ENCODE measurements around the gene SEC22A. TPM values are rescaled to one million over a fixed set of nuclear protein-coding genes. Genes with fewer than 3 reads are reported as not detected.

The SEC22A gene
- polyA plus RNA-seq, 4 donors, result 4.6 to 17.3 (median 8.3) TPM

- 38 to 65% (median 63%) methylated on average over 2 to 4 of the region's 4 CpGs for WGBS, 3 donors
- Histone ChIP-seq H3K4me1 (ENCODE audit: control insufficient read depth in 3 of 3, insufficient read depth in 2 of 3, low read depth in 1 of 3, low read length in 2 of 3) (no peaks in the 10 kb centered on the region), H3K9me3 (ENCODE audit: control insufficient read depth in 2 of 2, insufficient read depth in 1 of 2, low read depth in 1 of 2, low read length in 1 of 2) (peaks cover 0 to 7% of the 10 kb centered on the region in 2 donors), H3K27ac (ENCODE audit: low read depth in 1 of 3, low read length in 2 of 3) (no peak overlapping the region), H3K4me3 (ENCODE audit: low read depth in 1 of 3, low read length in 3 of 3) (no peak overlapping the region), H3K27me3 (ENCODE audit: control insufficient read depth in 3 of 3, insufficient read depth in 3 of 3, low read length in 3 of 3) (no peaks in the 10 kb centered on the region), H3K36me3 (ENCODE audit: control insufficient read depth in 3 of 3, insufficient read depth in 2 of 3, low read depth in 1 of 3, low read length in 3 of 3) (peaks cover 0 to 44% (median 0%) of the 10 kb centered on the region in 3 donors)
- FAIRE-seq (no peak), DNase-seq (no peak)
Measured at GRCh38 chr3:123301331-123302184, 99.8 kb downstream of the SEC22A start.

GRCh38 chr3:123302961-123303360, 101.2 kb downstream of the SEC22A start:
- no peak overlapping the region for H3K4me3 ChIP-seq (ENCODE audit: low read depth in 1 of 3, low read length in 3 of 3)
- WGBS, 3 donors, result 67 to 81% (median 72%) methylated on average over 14 of the region's 14 CpGs
- H3K27ac ChIP-seq (ENCODE audit: low read depth in 1 of 3, low read length in 2 of 3), result no peak overlapping the region
- H3K4me1 ChIP-seq (ENCODE audit: control insufficient read depth in 3 of 3, insufficient read depth in 2 of 3, low read depth in 1 of 3, low read length in 2 of 3), result no peaks in the 10 kb centered on the region
- no peaks in the 10 kb centered on the region for H3K27me3 ChIP-seq (ENCODE audit: control insufficient read depth in 3 of 3, insufficient read depth in 3 of 3, low read length in 3 of 3)
- H3K9me3 ChIP-seq (ENCODE audit: control insufficient read depth in 2 of 2, insufficient read depth in 1 of 2, low read depth in 1 of 2, low read length in 1 of 2), result peaks cover 0 to 7% of the 10 kb centered on the region in 2 donors
- peaks cover 0 to 39% (median 0%) of the 10 kb centered on the region in 3 donors for H3K36me3 ChIP-seq (ENCODE audit: control insufficient read depth in 3 of 3, insufficient read depth in 2 of 3, low read depth in 1 of 3, low read length in 3 of 3)
- FAIRE-seq, result no peak
- DNase-seq, result no peak

- Histone ChIP-seq H3K36me3 (ENCODE audit: control insufficient read depth in 3 of 3, insufficient read depth in 2 of 3, low read depth in 1 of 3, low read length in 3 of 3) (peaks cover 0 to 39% (median 0%) of the 10 kb centered on the region in 3 donors), H3K27ac (ENCODE audit: low read depth in 1 of 3, low read length in 2 of 3) (no peak overlapping the region), H3K9me3 (ENCODE audit: control insufficient read depth in 2 of 2, insufficient read depth in 1 of 2, low read depth in 1 of 2, low read length in 1 of 2) (peaks cover 0 to 7% of the 10 kb centered on the region in 2 donors), H3K4me3 (ENCODE audit: low read depth in 1 of 3, low read length in 3 of 3) (no peak overlapping the region), H3K4me1 (ENCODE audit: control insufficient read depth in 3 of 3, insufficient read depth in 2 of 3, low read depth in 1 of 3, low read length in 2 of 3) (no peaks in the 10 kb centered on the region), H3K27me3 (ENCODE audit: control insufficient read depth in 3 of 3, insufficient read depth in 3 of 3, low read length in 3 of 3) (no peaks in the 10 kb centered on the region)
- no peak for DNase-seq
- no peak for FAIRE-seq
- WGBS, 3 donors, result 76 to 89% (median 80%) methylated on average over 15 of the region's 15 CpGs
Measured at GRCh38 chr3:123303976-123304560, 102.3 kb downstream of the SEC22A start.

GRCh38 chr3:123305192-123305591, 103.4 kb downstream of the SEC22A start:
- H3K4me1 ChIP-seq (ENCODE audit: control insufficient read depth in 3 of 3, insufficient read depth in 2 of 3, low read depth in 1 of 3, low read length in 2 of 3), result no peaks in the 10 kb centered on the region
- H3K27me3 ChIP-seq (ENCODE audit: control insufficient read depth in 3 of 3, insufficient read depth in 3 of 3, low read length in 3 of 3), result no peaks in the 10 kb centered on the region
- no peak overlapping the region for H3K4me3 ChIP-seq (ENCODE audit: low read depth in 1 of 3, low read length in 3 of 3)
- DNase-seq (no peak), FAIRE-seq (no peak)
- H3K27ac ChIP-seq (ENCODE audit: low read depth in 1 of 3, low read length in 2 of 3), result no peak overlapping the region
- 76 to 96% (median 80%) methylated on average over 2 of the region's 2 CpGs for WGBS, 3 donors
- peaks cover 0 to 33% (median 0%) of the 10 kb centered on the region in 3 donors for H3K36me3 ChIP-seq (ENCODE audit: control insufficient read depth in 3 of 3, insufficient read depth in 2 of 3, low read depth in 1 of 3, low read length in 3 of 3)
- H3K9me3 ChIP-seq (ENCODE audit: control insufficient read depth in 2 of 2, insufficient read depth in 1 of 2, low read depth in 1 of 2, low read length in 1 of 2), result peaks cover 0 to 7% of the 10 kb centered on the region in 2 donors

GRCh38 chr3:123307064-123307463, 105.3 kb downstream of the SEC22A start:
- FAIRE-seq, result no peak

GRCh38 chr3:123310186-123310585, 108.4 kb downstream of the SEC22A start:
- no peak for DNase-seq
- WGBS, 3 donors, result 91 to 94% (median 91%) methylated on average over 8 of the region's 8 CpGs
- no peaks in the 10 kb centered on the region for H3K4me1 ChIP-seq (ENCODE audit: control insufficient read depth in 3 of 3, insufficient read depth in 2 of 3, low read depth in 1 of 3, low read length in 2 of 3)

More at GRCh38 chr3:123307064-123307463, 105.3 kb downstream of the SEC22A start:
- Histone ChIP-seq H3K27me3 (ENCODE audit: control insufficient read depth in 3 of 3, insufficient read depth in 3 of 3, low read length in 3 of 3) (no peaks in the 10 kb centered on the region), H3K9me3 (ENCODE audit: control insufficient read depth in 2 of 2, insufficient read depth in 1 of 2, low read depth in 1 of 2, low read length in 1 of 2) (peaks cover 0 to 7% of the 10 kb centered on the region in 2 donors), H3K36me3 (ENCODE audit: control insufficient read depth in 3 of 3, insufficient read depth in 2 of 3, low read depth in 1 of 3, low read length in 3 of 3) (peaks cover 0 to 33% (median 0%) of the 10 kb centered on the region in 3 donors), H3K4me3 (ENCODE audit: low read depth in 1 of 3, low read length in 3 of 3) (no peak overlapping the region), H3K27ac (ENCODE audit: low read depth in 1 of 3, low read length in 2 of 3) (no peak overlapping the region), H3K4me1 (ENCODE audit: control insufficient read depth in 3 of 3, insufficient read depth in 2 of 3, low read depth in 1 of 3, low read length in 2 of 3) (no peaks in the 10 kb centered on the region)
- 81 to 85% (median 82%) methylated on average over 5 of the region's 5 CpGs for WGBS, 3 donors
- DNase-seq, result no peak

GRCh38 chr3:123310741-123311140, 109.0 kb downstream of the SEC22A start:
- H3K4me3 ChIP-seq (ENCODE audit: low read depth in 1 of 3, low read length in 3 of 3), result no peak overlapping the region
- 66 to 68% (median 66%) methylated on average over 6 of the region's 6 CpGs for WGBS, 3 donors
- DNase-seq (no peak), FAIRE-seq (no peak)
- no peaks in the 10 kb centered on the region for H3K4me1 ChIP-seq (ENCODE audit: control insufficient read depth in 3 of 3, insufficient read depth in 2 of 3, low read depth in 1 of 3, low read length in 2 of 3)
- H3K9me3 ChIP-seq (ENCODE audit: control insufficient read depth in 2 of 2, insufficient read depth in 1 of 2, low read depth in 1 of 2, low read length in 1 of 2), result no peaks in the 10 kb centered on the region
- H3K36me3 ChIP-seq (ENCODE audit: control insufficient read depth in 3 of 3, insufficient read depth in 2 of 3, low read depth in 1 of 3, low read length in 3 of 3), result peaks cover 0 to 43% (median 0%) of the 10 kb centered on the region in 3 donors
- H3K27me3 ChIP-seq (ENCODE audit: control insufficient read depth in 3 of 3, insufficient read depth in 3 of 3, low read length in 3 of 3), result no peaks in the 10 kb centered on the region
- H3K27ac ChIP-seq (ENCODE audit: low read depth in 1 of 3, low read length in 2 of 3), result no peak overlapping the region

More at GRCh38 chr3:123310186-123310585, 108.4 kb downstream of the SEC22A start:
- FAIRE-seq, result no peak
- Histone ChIP-seq H3K36me3 (ENCODE audit: control insufficient read depth in 3 of 3, insufficient read depth in 2 of 3, low read depth in 1 of 3, low read length in 3 of 3) (peaks cover 0 to 42% (median 0%) of the 10 kb centered on the region in 3 donors), H3K4me3 (ENCODE audit: low read depth in 1 of 3, low read length in 3 of 3) (no peak overlapping the region), H3K27ac (ENCODE audit: low read depth in 1 of 3, low read length in 2 of 3) (no peak overlapping the region), H3K27me3 (ENCODE audit: control insufficient read depth in 3 of 3, insufficient read depth in 3 of 3, low read length in 3 of 3) (no peaks in the 10 kb centered on the region), H3K9me3 (ENCODE audit: control insufficient read depth in 2 of 2, insufficient read depth in 1 of 2, low read depth in 1 of 2, low read length in 1 of 2) (peaks cover 0 to 6% of the 10 kb centered on the region in 2 donors)

GRCh38 chr3:123311201-123311600, 109.5 kb downstream of the SEC22A start:
- Histone ChIP-seq H3K36me3 (ENCODE audit: control insufficient read depth in 3 of 3, insufficient read depth in 2 of 3, low read depth in 1 of 3, low read length in 3 of 3) (peaks cover 0 to 45% (median 0%) of the 10 kb centered on the region in 3 donors), H3K4me1 (ENCODE audit: control insufficient read depth in 3 of 3, insufficient read depth in 2 of 3, low read depth in 1 of 3, low read length in 2 of 3) (no peaks in the 10 kb centered on the region), H3K27ac (ENCODE audit: low read depth in 1 of 3, low read length in 2 of 3) (no peak overlapping the region), H3K4me3 (ENCODE audit: low read depth in 1 of 3, low read length in 3 of 3) (no peak overlapping the region), H3K27me3 (ENCODE audit: control insufficient read depth in 3 of 3, insufficient read depth in 3 of 3, low read length in 3 of 3) (no peaks in the 10 kb centered on the region), H3K9me3 (ENCODE audit: control insufficient read depth in 2 of 2, insufficient read depth in 1 of 2, low read depth in 1 of 2, low read length in 1 of 2) (no peaks in the 10 kb centered on the region)
- 83 to 90% (median 89%) methylated on average over 9 of the region's 9 CpGs for WGBS, 3 donors
- no peak for FAIRE-seq
- no peak for DNase-seq
